ENCODE measurements around the gene MYO1D. TPM values are rescaled to one million over a fixed set of nuclear protein-coding genes. Genes with fewer than 3 reads are reported as not detected.

MYO1D gene
- total RNA-seq, 1 experiment from 2014 or later, result 29.9 TPM

GRCh38 chr17:32445971-32446370 is 431.0 kb downstream of the MYO1D start:
- CTCF ChIA-PET, result interaction anchor here (2.3 to 2.5 kb wide), 2 partner anchors 17 to 74 kb away, joined by 9 to 34 read pairs; no protein-coding TSS in a partner anchor
- TF ChIP-seq ATF3 (CRISPR knock-in tag; conservative IDR thresholded peaks at IDR 0.05), result no peak
- no peak for TF ChIP-seq ZBTB43 (CRISPR knock-in tag; IDR thresholded peaks at IDR 0.05)
- TF ChIP-seq ERG (CRISPR knock-in tag; IDR thresholded peaks at IDR 0.05), result no peak
- TF ChIP-seq FOXP1 (CRISPR knock-in tag; IDR thresholded peaks at IDR 0.05; ENCODE audit: borderline replicate concordance), result no peak
- TF ChIP-seq ATF2 (CRISPR knock-in tag; IDR thresholded peaks at IDR 0.05; ENCODE audit: borderline replicate concordance, low read depth), result no peak
- no peak for TF ChIP-seq MYBL2 (CRISPR knock-in tag; IDR thresholded peaks at IDR 0.05)
- TF ChIP-seq ZNF396 (CRISPR knock-in tag; IDR thresholded peaks at IDR 0.05; ENCODE audit: borderline replicate concordance), result no peak
- no peak for TF ChIP-seq RELA (CRISPR knock-in tag; IDR thresholded peaks at IDR 0.05; ENCODE audit: borderline replicate concordance)
- TF ChIP-seq HMGA2 (CRISPR knock-in tag; IDR thresholded peaks at IDR 0.05), result no peak
- no peak for TF ChIP-seq CREM (CRISPR knock-in tag; IDR thresholded peaks at IDR 0.05)
- TF ChIP-seq MAX (CRISPR knock-in tag; IDR thresholded peaks at IDR 0.05), result no peak
- TF ChIP-seq TP53 (CRISPR knock-in tag; IDR thresholded peaks at IDR 0.05), result no peak
- TF ChIP-seq ZNF263 (CRISPR knock-in tag; IDR thresholded peaks at IDR 0.05; ENCODE audit: low read depth), result no peak
- no peak for TF ChIP-seq ZBTB21 (CRISPR knock-in tag; IDR thresholded peaks at IDR 0.05; ENCODE audit: borderline replicate concordance)
- no peak for TF ChIP-seq ZNF532 (CRISPR knock-in tag; IDR thresholded peaks at IDR 0.05; ENCODE audit: borderline replicate concordance)
- no peak for ATAC-seq
- H3K4me1 Mint-ChIP-seq, result peaks cover 19% of the 10 kb centered on the region
- no peak for DNase-seq (ENCODE audit: low spot score)
- H3K27me3 Mint-ChIP-seq (ENCODE audit: low read depth), result peaks cover 29% of the 10 kb centered on the region
- H3K4me3 Mint-ChIP-seq, result peak overlapping the region; percentile 95
- H3K27ac Mint-ChIP-seq, result 0 out of 2 replicates have a peak overlapping the region, but pooled peaks have one; percentile 63
- H3K9me3 Mint-ChIP-seq, result peaks cover 13% of the 10 kb centered on the region
- POLR2A ChIA-PET, result no interaction called here
- peaks cover 39% of the 10 kb centered on the region for H3K36me3 Mint-ChIP-seq

GRCh38 chr17:32445497-32445896 is 431.4 kb downstream of the MYO1D start:
- peaks cover 19% of the 10 kb centered on the region for H3K4me1 Mint-ChIP-seq
- H3K9me3 Mint-ChIP-seq, result peaks cover 13% of the 10 kb centered on the region
- H3K4me3 Mint-ChIP-seq, result peak overlapping the region; percentile 95
- POLR2A ChIA-PET, result interaction anchor here (1.6 to 1.7 kb wide), 2 partner anchors 42 to 95 kb away, joined by 6 to 8 read pairs; partner anchors contain the start of gene CDK5R1
- CTCF ChIA-PET, result interaction anchor here (1.8 to 2.5 kb wide), 5 partner anchors 17 to 74 kb away, joined by 9 to 34 read pairs (median 12); no protein-coding TSS in a partner anchor
- ATAC-seq, result no peak
- TF ChIP-seq PREB (CRISPR knock-in tag; IDR thresholded peaks at IDR 0.05; ENCODE audit: borderline replicate concordance) (no peak), E2F4 (CRISPR knock-in tag; IDR thresholded peaks at IDR 0.05; ENCODE audit: borderline replicate concordance, low read depth) (no peak), ZNF416 (CRISPR knock-in tag; IDR thresholded peaks at IDR 0.05) (no peak), CREB1 (CRISPR knock-in tag; IDR thresholded peaks at IDR 0.05) (no peak), TEAD1 (CRISPR knock-in tag; IDR thresholded peaks at IDR 0.05) (no peak), ZNF425 (CRISPR knock-in tag; conservative IDR thresholded peaks at IDR 0.05) (no peak)
- no peak for DNase-seq (ENCODE audit: low spot score)
- peaks cover 36% of the 10 kb centered on the region for H3K36me3 Mint-ChIP-seq
- H3K27ac Mint-ChIP-seq, result peak overlapping the region; percentile 41
- peaks cover 29% of the 10 kb centered on the region for H3K27me3 Mint-ChIP-seq (ENCODE audit: low read depth)
